ENCODE results near the gene TPBGL. TPM values are rescaled to one million over a fixed set of nuclear protein-coding genes. Genes with fewer than 3 reads are reported as not detected.

The TPBGL gene
- polyA plus RNA-seq: 1.0 TPM in 1 of 2 replicates, not detected in the other

GRCh38 chr11:75240311-75241035 lies at the start of gene TPBGL:
Gene TPBGL, plus strand, starts transcription at chr11:75240774. Its CDS starts 276 bp downstream, at chr11:75241050.

Other genes starting within 250 kb of the TPBGL start
- not detected in 2 replicates for gene OR2AT4, start 143.9 kb upstream of the TPBGL start, polyA plus RNA-seq
- gene SLCO2B1, start 89.7 kb upstream of the TPBGL start, polyA plus RNA-seq: 0.14 and 0.81 TPM in 2 replicates
- 13.9 and 18.8 TPM in 2 replicates for gene ARRB1, start 110.9 kb downstream of the TPBGL start, polyA plus RNA-seq
- 500 and 539 TPM in 2 replicates for gene RPS3, start 158.7 kb downstream of the TPBGL start, polyA plus RNA-seq
- 0.74 and 1.3 TPM in 2 replicates for gene KLHL35, start 192.4 kb downstream of the TPBGL start, polyA plus RNA-seq

Measured in Purkinje cell (primary cell).